ENCODE results near the gene MAPKBP1.
"Not testable (repeated sequence)": the region's sequence is repeated elsewhere in the genome, so short reads cannot be mapped to it uniquely, and the experiment has no call there.

MAPKBP1 gene

GRCh38 chr15:41825572-41826535 is 51.6 kb downstream of the MAPKBP1 start:
- no peak for DNase-seq (ENCODE audit: low spot score)

GRCh38 chr15:41827290-41827879 is 53.1 kb downstream of the MAPKBP1 start:
- peak; percentile 59 for DNase-seq (ENCODE audit: low spot score)

GRCh38 chr15:41827880-41828806 is 53.9 kb downstream of the MAPKBP1 start, which contains the start of gene JMJD7:
Gene JMJD7 (plus strand): TSS chr15:41828092. CDS start chr15:41828125, 33 bp downstream.
- peak; percentile 98 for DNase-seq (ENCODE audit: low spot score)

DNA sequence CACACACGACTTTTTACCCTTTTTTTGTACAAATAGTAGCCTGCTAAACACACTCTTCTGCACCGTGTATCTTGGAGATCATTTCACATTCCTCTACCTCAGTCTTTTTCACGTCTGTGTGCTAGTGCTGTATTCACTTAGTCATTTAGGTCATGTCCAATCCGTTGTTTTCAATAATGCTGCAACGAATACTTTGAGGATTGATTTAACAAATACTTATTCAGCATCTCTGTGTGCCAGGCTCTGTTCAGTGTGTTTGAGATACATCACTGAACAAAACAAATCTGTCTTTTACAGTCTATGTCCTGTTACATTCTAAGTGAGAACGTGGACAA is 54.5 kb downstream of the MAPKBP1 start:
- DNase-seq (ENCODE audit: low spot score): no peak

DNA sequence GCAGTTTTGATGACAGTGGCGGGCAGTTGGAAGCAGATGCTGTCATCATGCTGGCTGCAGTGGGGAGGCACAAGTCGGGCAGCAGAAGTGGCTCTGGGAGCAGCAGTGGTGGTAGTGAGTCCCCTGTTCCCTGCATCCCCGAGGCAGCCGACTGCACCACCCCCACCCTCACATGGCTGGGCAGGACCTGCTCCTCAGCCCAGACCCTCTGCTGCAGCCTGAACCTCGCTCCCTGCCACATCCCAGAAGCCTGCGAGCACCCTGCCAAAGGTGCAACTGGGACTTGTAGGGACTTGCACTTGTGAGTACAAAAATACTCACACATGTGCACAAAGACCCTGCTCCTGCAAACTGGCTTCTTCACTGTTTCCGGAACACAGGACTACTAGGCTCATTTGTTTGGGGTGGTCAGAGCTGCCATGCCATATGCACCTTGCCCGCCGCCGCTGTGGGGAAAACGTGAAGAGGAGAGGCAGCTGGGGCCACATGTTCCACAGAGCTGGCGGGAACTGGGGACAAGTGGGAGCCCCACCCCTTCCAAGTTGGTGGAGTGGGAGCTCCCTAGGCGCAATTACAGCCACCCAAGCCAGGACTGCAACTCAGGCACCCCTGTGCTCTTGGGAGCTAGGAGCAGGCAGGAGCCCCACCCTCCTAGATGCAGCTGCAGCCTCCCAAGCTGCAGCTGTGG is 55.8 kb downstream of the MAPKBP1 start:
- no peak for DNase-seq (ENCODE audit: low spot score)

DNA sequence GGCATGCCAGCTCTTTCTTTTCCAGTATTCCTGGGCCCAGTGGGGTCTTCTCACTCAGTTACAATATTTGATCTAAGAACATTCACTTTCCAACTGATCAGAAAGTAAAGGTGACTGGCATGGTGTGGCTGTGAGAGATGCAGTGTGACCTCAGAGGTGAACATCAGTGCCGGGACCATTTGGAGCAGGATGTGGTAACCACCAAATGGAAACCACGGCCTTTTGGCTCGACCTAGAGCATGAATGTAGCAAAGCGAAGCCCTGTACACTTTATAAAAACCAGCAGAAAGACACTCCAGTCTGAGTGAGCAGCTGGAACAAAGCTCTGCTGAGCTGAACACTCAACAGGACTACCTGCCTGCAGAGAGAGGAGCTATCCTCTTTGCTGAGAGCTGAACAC is 57.0 kb downstream of the MAPKBP1 start:
- DNase-seq (ENCODE audit: low spot score): not testable (repeated sequence)

DNA sequence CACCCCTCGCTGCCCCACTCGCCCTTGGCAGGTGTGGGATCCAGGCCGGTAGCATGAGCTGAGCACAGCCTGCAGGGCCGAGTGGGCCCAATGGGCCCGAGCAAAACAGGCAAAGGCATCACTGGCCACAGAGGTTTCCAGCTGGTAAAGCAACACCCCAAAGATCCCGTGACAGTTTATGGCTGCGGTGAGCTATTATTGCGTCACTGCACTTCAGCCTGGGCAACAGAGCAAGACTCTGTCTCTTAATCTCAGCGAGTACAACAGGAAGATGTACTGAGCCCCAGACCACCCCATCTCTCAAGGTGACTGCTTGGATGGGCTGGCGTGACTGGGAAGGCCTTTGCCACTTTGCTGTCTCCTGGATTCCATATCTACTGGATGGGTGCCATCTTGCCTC is 57.9 kb downstream of the MAPKBP1 start:
- no peak for DNase-seq (ENCODE audit: low spot score)

- no peak for DNase-seq (ENCODE audit: low spot score)
These were observed 58.6 kb downstream of the MAPKBP1 start for GRCh38 chr15:41832875-41833274.

DNA sequence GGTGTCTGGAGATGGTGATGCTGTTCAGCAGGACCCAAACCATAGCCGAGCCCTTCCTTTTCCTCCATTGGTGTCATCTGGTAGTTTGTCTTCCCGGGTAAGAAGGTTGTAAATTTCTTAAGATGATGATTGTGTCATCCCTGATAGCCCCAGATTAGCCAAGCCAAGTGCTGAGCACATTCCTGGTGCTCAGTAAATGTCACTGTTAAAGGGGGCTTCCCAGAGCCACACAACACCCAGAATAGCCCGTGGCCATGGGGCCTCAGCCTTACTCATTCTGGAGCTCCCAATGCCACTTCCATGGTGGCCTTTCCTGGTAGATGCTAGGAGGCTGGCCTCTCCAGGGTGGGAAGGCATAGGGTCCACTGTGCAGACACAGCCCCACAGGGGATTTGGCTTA is 59.8 kb downstream of the MAPKBP1 start:
- DNase-seq (ENCODE audit: low spot score): no peak

- no peak for DNase-seq (ENCODE audit: low spot score)
These were observed 61.8 kb downstream of the MAPKBP1 start for GRCh38 chr15:41836073-41836472.

DNA sequence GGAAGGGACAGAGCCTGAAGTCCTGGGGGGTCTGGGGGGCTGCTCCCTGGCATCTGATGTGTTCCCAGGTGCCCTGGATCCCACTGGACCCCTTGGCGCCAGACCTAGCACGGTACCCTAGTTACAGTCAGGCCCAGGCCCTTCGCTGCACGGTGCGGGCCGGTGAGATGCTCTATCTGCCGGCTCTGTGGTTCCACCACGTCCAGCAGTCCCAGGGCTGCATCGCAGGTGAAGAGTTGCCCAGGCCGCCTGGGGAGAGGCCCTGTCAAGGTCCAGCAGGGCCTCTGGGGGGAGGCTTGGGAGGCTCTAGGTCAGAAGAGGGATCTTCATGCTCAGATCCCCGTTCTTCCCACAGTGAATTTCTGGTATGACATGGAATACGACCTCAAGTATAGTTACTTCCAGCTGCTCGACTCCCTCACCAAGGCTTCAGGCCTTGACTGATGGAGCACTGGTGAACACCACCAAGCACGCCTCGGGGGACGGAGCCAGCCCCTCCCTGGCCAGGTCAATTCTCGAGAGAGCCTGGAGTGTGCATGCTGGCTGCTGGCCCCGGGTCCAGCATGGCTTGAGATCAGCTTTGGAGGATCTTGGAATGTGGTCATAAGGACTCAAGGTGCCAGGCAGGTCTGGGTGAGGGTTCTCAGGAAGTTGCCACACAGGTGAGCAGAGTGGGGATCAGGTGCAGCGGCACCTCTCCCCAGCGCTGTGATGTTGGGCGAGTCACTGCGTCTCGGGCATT is 62.6 kb downstream of the MAPKBP1 start:
- no peak for DNase-seq (ENCODE audit: low spot score)

DNA sequence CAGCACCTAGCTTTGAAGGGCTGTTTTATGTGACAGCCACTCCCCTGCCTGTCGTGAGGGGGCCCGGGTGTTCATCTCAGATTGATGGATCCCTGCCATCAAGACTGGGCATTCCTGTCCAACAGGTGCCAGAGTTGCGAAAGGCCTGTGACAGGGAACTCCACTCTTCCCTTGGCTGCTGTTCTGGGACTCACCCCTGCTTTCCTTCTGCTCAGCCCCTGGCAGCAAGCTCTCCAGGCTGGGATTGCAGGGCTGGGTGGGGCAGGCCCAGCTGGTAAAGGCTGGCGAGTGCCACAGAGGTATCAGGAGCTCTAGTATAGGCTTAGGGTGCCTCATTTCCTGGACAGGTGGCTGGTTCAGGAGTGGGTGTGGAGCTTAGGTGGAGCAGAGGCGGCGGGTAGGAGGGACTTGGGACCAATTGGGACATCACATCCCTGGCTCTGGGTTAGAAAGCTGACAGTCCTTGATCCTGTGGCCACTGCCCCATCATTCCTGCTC is 64.2 kb downstream of the MAPKBP1 start, which contains the start of gene PLA2G4B:
PLA2G4B (plus strand) TSS at position 448 of the 498 bp plus-strand sequence. CDS start 67 bp downstream, outside the sequence.
- no peak for DNase-seq (ENCODE audit: low spot score)

- DNase-seq (ENCODE audit: low spot score): no peak
These were observed 65.7 kb downstream of the MAPKBP1 start for GRCh38 chr15:41839781-41840491.

DNA sequence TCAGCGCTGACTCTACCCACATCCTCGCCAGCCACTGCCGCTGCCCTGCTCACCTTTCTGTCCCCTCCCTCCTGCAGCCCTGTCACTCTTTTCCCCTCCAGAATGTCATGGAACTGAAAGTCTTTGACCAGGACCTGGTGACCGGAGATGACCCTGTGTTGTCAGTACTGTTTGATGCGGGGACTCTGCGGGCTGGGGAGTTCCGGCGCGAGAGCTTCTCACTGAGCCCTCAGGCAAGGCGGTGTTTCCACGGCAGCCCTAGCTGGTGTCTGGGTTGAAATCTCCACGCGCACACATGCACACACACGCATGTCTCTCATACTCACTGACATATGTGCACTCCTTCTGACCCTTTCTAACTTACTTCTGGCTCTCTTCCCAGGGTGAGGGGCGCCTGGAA is 66.4 kb downstream of the MAPKBP1 start:
- no peak for DNase-seq (ENCODE audit: low spot score)

- no peak for DNase-seq (ENCODE audit: low spot score)
These were observed 66.8 kb downstream of the MAPKBP1 start for GRCh38 chr15:41841131-41841530.

DNA sequence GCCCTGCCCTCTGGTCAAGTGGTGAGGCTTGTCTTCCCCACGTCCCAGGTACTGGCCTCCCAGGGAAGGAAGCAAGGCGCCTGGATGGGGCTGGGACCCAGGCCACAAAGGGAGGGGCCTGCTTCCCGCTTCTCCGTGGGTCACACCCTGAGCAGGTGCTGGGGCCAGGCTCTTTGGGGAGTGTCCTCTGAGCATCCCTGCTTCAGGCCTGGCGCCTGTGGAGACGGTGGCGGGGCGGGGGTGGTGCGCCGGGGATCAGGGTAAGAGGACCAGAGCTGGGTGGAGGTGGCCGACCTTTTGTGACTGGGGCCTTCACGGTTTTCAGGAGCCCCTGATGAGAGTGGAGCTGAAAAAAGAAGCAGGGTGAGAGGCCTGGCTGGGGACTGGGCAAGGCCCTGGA is 67.9 kb downstream of the MAPKBP1 start:
- no peak for DNase-seq (ENCODE audit: low spot score)

GRCh38 chr15:41843571-41843970 is 69.3 kb downstream of the MAPKBP1 start:
- no peak for DNase-seq (ENCODE audit: low spot score)

DNA sequence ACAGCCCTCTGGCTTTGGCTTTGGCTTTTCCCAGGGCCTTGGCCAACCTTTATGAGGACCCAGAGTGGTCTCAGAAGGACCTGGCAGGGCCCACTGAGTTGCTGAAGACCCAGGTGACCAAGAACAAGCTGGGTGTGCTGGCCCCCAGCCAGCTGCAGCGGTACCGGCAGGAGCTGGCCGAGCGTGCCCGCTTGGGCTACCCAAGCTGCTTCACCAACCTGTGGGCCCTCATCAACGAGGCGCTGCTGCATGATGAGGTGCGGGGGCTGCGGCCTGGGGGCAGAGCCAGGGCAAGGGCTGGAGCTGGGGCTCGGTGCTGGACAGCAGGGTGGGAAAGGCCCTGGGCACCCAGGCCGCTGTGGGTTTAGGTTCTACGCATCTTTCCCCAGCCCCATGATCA is 70.5 kb downstream of the MAPKBP1 start:
- no peak for DNase-seq (ENCODE audit: low spot score)

DNA sequence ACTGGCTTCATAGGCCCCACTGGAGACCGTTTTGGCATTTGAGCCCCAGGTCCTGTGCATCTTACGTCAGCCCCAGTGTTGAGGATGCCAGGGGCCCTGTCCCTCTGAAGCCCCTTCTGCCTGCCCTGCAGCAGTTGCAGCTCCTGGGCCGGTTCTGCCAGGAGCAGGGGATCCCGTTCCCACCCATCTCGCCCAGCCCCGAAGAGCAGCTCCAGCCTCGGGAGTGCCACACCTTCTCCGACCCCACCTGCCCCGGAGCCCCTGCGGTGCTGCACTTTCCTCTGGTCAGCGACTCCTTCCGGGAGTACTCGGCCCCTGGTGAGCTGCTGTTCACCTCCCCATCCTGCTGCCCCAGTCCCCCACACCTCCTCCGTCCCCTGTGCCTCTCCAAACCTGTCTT is 72.9 kb downstream of the MAPKBP1 start:
- DNase-seq (ENCODE audit: low spot score): no peak

- no peak for DNase-seq (ENCODE audit: low spot score)
These were observed 73.7 kb downstream of the MAPKBP1 start for GRCh38 chr15:41847981-41848380.

Data from ecto neural progenitor cell (in vitro differentiated cells).